ENCODE measurements around the gene CAB39.

The CAB39 gene

GRCh38 chr2:230787101-230787500 lies 74.5 kb downstream of the CAB39 start:
- H3K4me3 ChIP-seq (ENCODE audit: low read length) = no peak overlapping the region
- no peak for DNase-seq (ENCODE audit: low read depth)
- peaks cover 17% of the 10 kb centered on the region for H3K4me1 ChIP-seq (ENCODE audit: control insufficient read depth, insufficient read depth, low read length)
- no peak overlapping the region for H3K9ac ChIP-seq (ENCODE audit: low read length)
- no peaks in the 10 kb centered on the region for H3K27me3 ChIP-seq (replicated peaks; ENCODE audit: control insufficient read depth, insufficient read depth, low read length)
- H3K36me3 ChIP-seq (ENCODE audit: control insufficient read depth, insufficient read depth, low read length, severe bottlenecking) = peaks cover 54% of the 10 kb centered on the region
- peaks cover 29% of the 10 kb centered on the region for H3K9me3 ChIP-seq (ENCODE audit: control insufficient read depth, low read length)

GRCh38 chr2:230788554-230789175 lies 76.0 kb downstream of the CAB39 start:
- no peaks in the 10 kb centered on the region for H3K27me3 ChIP-seq (replicated peaks; ENCODE audit: control insufficient read depth, insufficient read depth, low read length)
- peaks cover 29% of the 10 kb centered on the region for H3K9me3 ChIP-seq (ENCODE audit: control insufficient read depth, low read length)
- H3K9ac ChIP-seq (ENCODE audit: low read length) = no peak overlapping the region
- no peak for DNase-seq (ENCODE audit: low read depth)
- peaks cover 67% of the 10 kb centered on the region for H3K36me3 ChIP-seq (ENCODE audit: control insufficient read depth, insufficient read depth, low read length, severe bottlenecking)
- peaks cover 21% of the 10 kb centered on the region for H3K4me1 ChIP-seq (ENCODE audit: control insufficient read depth, insufficient read depth, low read length)
- no peak overlapping the region for H3K4me3 ChIP-seq (ENCODE audit: low read length)

GRCh38 chr2:230790981-230791380 lies 78.3 kb downstream of the CAB39 start:
- peaks cover 41% of the 10 kb centered on the region for H3K4me1 ChIP-seq (ENCODE audit: control insufficient read depth, insufficient read depth, low read length)
- no peaks in the 10 kb centered on the region for H3K27me3 ChIP-seq (replicated peaks; ENCODE audit: control insufficient read depth, insufficient read depth, low read length)
- peak; percentile 40 for DNase-seq (ENCODE audit: low read depth)
- H3K9ac ChIP-seq (ENCODE audit: low read length) = no peak overlapping the region
- H3K36me3 ChIP-seq (ENCODE audit: control insufficient read depth, insufficient read depth, low read length, severe bottlenecking) = peaks cover 61% of the 10 kb centered on the region
- H3K4me3 ChIP-seq (ENCODE audit: low read length) = no peak overlapping the region
- H3K9me3 ChIP-seq (ENCODE audit: control insufficient read depth, low read length) = peaks cover 29% of the 10 kb centered on the region

GRCh38 chr2:230793572-230794359 lies 81.1 kb downstream of the CAB39 start:
- DNase-seq (ENCODE audit: low read depth) = peak; percentile 98
- Histone ChIP-seq H3K4me1 (ENCODE audit: control insufficient read depth, insufficient read depth, low read length) (peaks cover 69% of the 10 kb centered on the region), H3K4me3 (ENCODE audit: low read length) (peak overlapping the region; percentile 41), H3K9ac (ENCODE audit: low read length) (peak overlapping the region; percentile 9), H3K36me3 (ENCODE audit: control insufficient read depth, insufficient read depth, low read length, severe bottlenecking) (peaks cover 46% of the 10 kb centered on the region), H3K9me3 (ENCODE audit: control insufficient read depth, low read length) (peaks cover 15% of the 10 kb centered on the region), H3K27me3 (replicated peaks; ENCODE audit: control insufficient read depth, insufficient read depth, low read length) (no peaks in the 10 kb centered on the region)

- H3K27me3 ChIP-seq (replicated peaks; ENCODE audit: control insufficient read depth, insufficient read depth, low read length) = no peaks in the 10 kb centered on the region
- no peak for DNase-seq (ENCODE audit: low read depth)
- peak overlapping the region; percentile 9 for H3K9ac ChIP-seq (ENCODE audit: low read length)
- peaks cover 70% of the 10 kb centered on the region for H3K4me1 ChIP-seq (ENCODE audit: control insufficient read depth, insufficient read depth, low read length)
- H3K36me3 ChIP-seq (ENCODE audit: control insufficient read depth, insufficient read depth, low read length, severe bottlenecking) = peaks cover 44% of the 10 kb centered on the region
- peaks cover 8% of the 10 kb centered on the region for H3K9me3 ChIP-seq (ENCODE audit: control insufficient read depth, low read length)
- peak overlapping the region; percentile 41 for H3K4me3 ChIP-seq (ENCODE audit: low read length)
Observed at GRCh38 chr2:230794497-230794896, 81.9 kb downstream of the CAB39 start.

- Histone ChIP-seq H3K4me1 (ENCODE audit: control insufficient read depth, insufficient read depth, low read length) (peaks cover 63% of the 10 kb centered on the region), H3K9me3 (ENCODE audit: control insufficient read depth, low read length) (no peaks in the 10 kb centered on the region), H3K27me3 (replicated peaks; ENCODE audit: control insufficient read depth, insufficient read depth, low read length) (no peaks in the 10 kb centered on the region), H3K36me3 (ENCODE audit: control insufficient read depth, insufficient read depth, low read length, severe bottlenecking) (peaks cover 40% of the 10 kb centered on the region), H3K9ac (ENCODE audit: low read length) (peak overlapping the region; percentile 46), H3K4me3 (ENCODE audit: low read length) (peak overlapping the region; percentile 39)
- no peak for DNase-seq (ENCODE audit: low read depth)
Observed at GRCh38 chr2:230795856-230796255, 83.2 kb downstream of the CAB39 start.

GRCh38 chr2:230796280-230796862 lies 83.7 kb downstream of the CAB39 start:
- H3K9me3 ChIP-seq (ENCODE audit: control insufficient read depth, low read length) = no peaks in the 10 kb centered on the region
- H3K36me3 ChIP-seq (ENCODE audit: control insufficient read depth, insufficient read depth, low read length, severe bottlenecking) = peaks cover 40% of the 10 kb centered on the region
- DNase-seq (ENCODE audit: low read depth) = peak; percentile 65
- peak overlapping the region; percentile 39 for H3K4me3 ChIP-seq (ENCODE audit: low read length)
- no peaks in the 10 kb centered on the region for H3K27me3 ChIP-seq (replicated peaks; ENCODE audit: control insufficient read depth, insufficient read depth, low read length)
- H3K9ac ChIP-seq (ENCODE audit: low read length) = peak overlapping the region; percentile 46
- peaks cover 58% of the 10 kb centered on the region for H3K4me1 ChIP-seq (ENCODE audit: control insufficient read depth, insufficient read depth, low read length)

GRCh38 chr2:230797515-230798495 lies 85.2 kb downstream of the CAB39 start:
- H3K36me3 ChIP-seq (ENCODE audit: control insufficient read depth, insufficient read depth, low read length, severe bottlenecking) = peaks cover 26% of the 10 kb centered on the region
- H3K9ac ChIP-seq (ENCODE audit: low read length) = no peak overlapping the region
- H3K4me1 ChIP-seq (ENCODE audit: control insufficient read depth, insufficient read depth, low read length) = peaks cover 53% of the 10 kb centered on the region
- H3K9me3 ChIP-seq (ENCODE audit: control insufficient read depth, low read length) = no peaks in the 10 kb centered on the region
- H3K27me3 ChIP-seq (replicated peaks; ENCODE audit: control insufficient read depth, insufficient read depth, low read length) = no peaks in the 10 kb centered on the region
- no peak for DNase-seq (ENCODE audit: low read depth)
- no peak overlapping the region for H3K4me3 ChIP-seq (ENCODE audit: low read length)

GRCh38 chr2:230798769-230799399 lies 86.2 kb downstream of the CAB39 start:
- DNase-seq (ENCODE audit: low read depth) = peak; percentile 81
- Histone ChIP-seq H3K36me3 (ENCODE audit: control insufficient read depth, insufficient read depth, low read length, severe bottlenecking) (peaks cover 18% of the 10 kb centered on the region), H3K9me3 (ENCODE audit: control insufficient read depth, low read length) (no peaks in the 10 kb centered on the region), H3K27me3 (replicated peaks; ENCODE audit: control insufficient read depth, insufficient read depth, low read length) (no peaks in the 10 kb centered on the region), H3K4me1 (ENCODE audit: control insufficient read depth, insufficient read depth, low read length) (peaks cover 46% of the 10 kb centered on the region), H3K4me3 (ENCODE audit: low read length) (no peak overlapping the region), H3K9ac (ENCODE audit: low read length) (no peak overlapping the region)

- no peak for DNase-seq (ENCODE audit: low read depth)
- no peaks in the 10 kb centered on the region for H3K9me3 ChIP-seq (ENCODE audit: control insufficient read depth, low read length)
- no peak overlapping the region for H3K4me3 ChIP-seq (ENCODE audit: low read length)
- H3K9ac ChIP-seq (ENCODE audit: low read length) = no peak overlapping the region
- no peaks in the 10 kb centered on the region for H3K4me1 ChIP-seq (ENCODE audit: control insufficient read depth, insufficient read depth, low read length)
- peaks cover 17% of the 10 kb centered on the region for H3K36me3 ChIP-seq (ENCODE audit: control insufficient read depth, insufficient read depth, low read length, severe bottlenecking)
- no peaks in the 10 kb centered on the region for H3K27me3 ChIP-seq (replicated peaks; ENCODE audit: control insufficient read depth, insufficient read depth, low read length)
Observed at GRCh38 chr2:230805353-230806017, 92.8 kb downstream of the CAB39 start.
